Right cardiac atrium (tissue), 5 donors: ENCODE measurements around the gene B4GALT5. TPM values are rescaled to one million over a fixed set of nuclear protein-coding genes. Genes with fewer than 3 reads are reported as not detected.
A peak's percentile ranks its signal among the peaks of the same experiment; 100 is the strongest.

Source experiments
- ATAC-seq, 2 donors: fragments of 200-7000 bp; cut with Tn5 transposase; one replicate each; pipeline versions ENCODE4 v1.8.0 to v1.9.1; 2020; ENCODE audit warnings: moderate library complexity in 2 of 2, mild to moderate bottlenecking in 1 of 2
- DNase-seq, 3 donors: peaks; one replicate each; pipeline ENCODE4 v3.0.0-alpha.2; 2020
- H3K27ac ChIP-seq: one replicate; pipeline ENCODE4 v1.5.1; 2013; ENCODE audit warnings: mild to moderate bottlenecking, low read length, control low read depth, moderate library complexity
- H3K27me3 ChIP-seq: one replicate; pipeline ENCODE4 v1.6.1; 2013; ENCODE audit not compliant: control insufficient read depth, insufficient read depth
- H3K4me1 ChIP-seq: one replicate; pipeline ENCODE4 v1.6.1; 2013; ENCODE audit warnings: low read length; ENCODE audit not compliant: control insufficient read depth, insufficient read depth
- H3K4me3 ChIP-seq: one replicate; pipeline ENCODE4 v1.5.1; 2013; ENCODE audit warnings: low read length, control low read depth
- H3K9me3 ChIP-seq: one replicate; pipeline ENCODE4 v1.6.1; 2013; ENCODE audit warnings: low read length; ENCODE audit not compliant: control insufficient read depth
- WGBS: extraction: QIAGEN DNeasy Blood & Tissue Kit; methylation state at CpG from one replicate; pipeline ENCODE4 v1.1.7; 2013; 5-methylcytosine and 5-hydroxymethylcytosine counted together
- intact Hi-C, 4 donors: fragments of 100-400 bp; cut with DNase I; formaldehyde crosslinking; loops; one replicate each; pipeline versions ENCODE4 v1.11.0 to v1.14.0; 2022 to 2023
- polyA plus RNA-seq: library from polyadenylated mRNA; stranded (reverse); fragments of 200-250 nt; gene quantifications from one replicate; pipeline ENCODE4 v1.2.3, GENCODE V29; 2013
- total RNA-seq, 4 donors: library from RNA; stranded (reverse); fragmentation: NEBNext Ultra II Directional; extraction: Animal tissue kit (Norgen Biotek cat#: 25700); gene quantifications; one replicate each; pipeline ENCODE4 v1.2.1, GENCODE V29; 2021
- donor health status: healthy with polysubstance abuse.
- donor health status: DM: no; HTN: yes; CAD: no.
- donor health status: DM: no; HTN: no; CAD: no.
- donor health status: DM: no; HTN: yes; CAD: no; lungs with severe emphysema.
- donor health status: DM: yes; HTN: yes; CAD: no.

The B4GALT5 gene
- total and polyA plus RNA-seq, 5 donors = 13.8 to 33.6 (median 23.2) TPM

GRCh38 chr20:49690899-49691620, 22.6 kb downstream of the B4GALT5 start:
- peaks cover 11% of the 10 kb centered on the region for H3K4me1 ChIP-seq
- intact Hi-C loops = no loop called here
- H3K27me3 ChIP-seq = no peaks in the 10 kb centered on the region
- H3K27ac ChIP-seq = no peak overlapping the region
- ATAC-seq (peak in 1 of 2 donors; percentile 21), DNase-seq (peak in 1 of 3 donors; percentile 28)
- H3K9me3 ChIP-seq = no peaks in the 10 kb centered on the region
- no peak overlapping the region for H3K4me3 ChIP-seq
- 49% methylated on average over 9 of the region's 9 CpGs for WGBS

GRCh38 chr20:49687595-49688567, 25.8 kb downstream of the B4GALT5 start:
- intact Hi-C loops = no loop called here
- no peak overlapping the region for H3K4me3 ChIP-seq
- ATAC-seq (no peak), DNase-seq (no peak)
- peaks cover 10% of the 10 kb centered on the region for H3K4me1 ChIP-seq
- H3K27ac ChIP-seq = no peak overlapping the region
- 69% methylated on average over 4 of the region's 4 CpGs for WGBS
- H3K9me3 ChIP-seq = no peaks in the 10 kb centered on the region
- H3K27me3 ChIP-seq = no peaks in the 10 kb centered on the region

DNA sequence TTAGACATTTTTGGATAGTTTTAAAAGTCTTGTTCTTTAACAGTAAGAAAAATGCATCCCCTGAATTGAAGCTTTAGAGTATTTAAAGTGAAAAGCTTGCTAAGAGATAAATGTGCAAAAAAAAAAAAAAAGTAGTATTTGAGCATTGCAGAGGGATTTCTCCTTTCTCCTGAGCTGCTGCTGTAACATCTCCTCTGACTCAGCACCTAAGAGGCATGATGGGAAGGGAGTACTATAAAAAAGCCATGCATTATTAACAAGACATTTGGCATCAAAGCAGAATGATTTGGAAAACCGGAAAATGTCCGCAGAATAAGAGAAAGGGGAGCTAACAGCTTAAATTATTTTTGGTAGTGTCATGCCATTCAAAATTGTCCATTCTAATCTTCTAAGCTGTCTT, 27.9 kb downstream of the B4GALT5 start:
- ATAC-seq = peak; percentile 30 to 51
- Histone ChIP-seq H3K4me3 (no peak overlapping the region), H3K27me3 (no peaks in the 10 kb centered on the region), H3K4me1 (peaks cover 10% of the 10 kb centered on the region), H3K27ac (no peak overlapping the region), H3K9me3 (no peaks in the 10 kb centered on the region)
- intact Hi-C loops = no loop called here
- WGBS = 10% methylated on average over 2 of the region's 2 CpGs
- no peak for DNase-seq

DNA sequence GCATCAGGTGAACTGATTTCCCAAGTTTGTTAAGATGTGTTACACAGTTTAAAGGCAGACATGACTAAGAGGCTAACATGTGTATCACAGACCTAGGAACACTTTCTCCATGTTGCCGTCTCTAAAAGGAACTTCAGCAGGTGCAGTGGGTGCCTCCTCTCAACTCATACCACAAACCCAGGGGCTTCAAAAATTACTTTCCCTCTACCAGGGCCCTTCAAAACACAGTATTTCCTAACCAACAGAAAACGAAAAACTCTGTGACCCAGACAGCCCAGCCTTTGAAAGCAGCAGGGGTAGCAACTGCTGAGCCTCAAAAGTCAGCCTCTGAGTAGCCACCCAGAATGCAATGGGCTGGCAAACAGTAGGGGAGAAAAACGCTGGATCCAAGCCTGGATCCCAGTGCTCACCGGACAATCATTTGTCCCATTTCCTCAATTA, 28.5 kb downstream of the B4GALT5 start:
- H3K4me1 ChIP-seq = peaks cover 10% of the 10 kb centered on the region

DNA sequence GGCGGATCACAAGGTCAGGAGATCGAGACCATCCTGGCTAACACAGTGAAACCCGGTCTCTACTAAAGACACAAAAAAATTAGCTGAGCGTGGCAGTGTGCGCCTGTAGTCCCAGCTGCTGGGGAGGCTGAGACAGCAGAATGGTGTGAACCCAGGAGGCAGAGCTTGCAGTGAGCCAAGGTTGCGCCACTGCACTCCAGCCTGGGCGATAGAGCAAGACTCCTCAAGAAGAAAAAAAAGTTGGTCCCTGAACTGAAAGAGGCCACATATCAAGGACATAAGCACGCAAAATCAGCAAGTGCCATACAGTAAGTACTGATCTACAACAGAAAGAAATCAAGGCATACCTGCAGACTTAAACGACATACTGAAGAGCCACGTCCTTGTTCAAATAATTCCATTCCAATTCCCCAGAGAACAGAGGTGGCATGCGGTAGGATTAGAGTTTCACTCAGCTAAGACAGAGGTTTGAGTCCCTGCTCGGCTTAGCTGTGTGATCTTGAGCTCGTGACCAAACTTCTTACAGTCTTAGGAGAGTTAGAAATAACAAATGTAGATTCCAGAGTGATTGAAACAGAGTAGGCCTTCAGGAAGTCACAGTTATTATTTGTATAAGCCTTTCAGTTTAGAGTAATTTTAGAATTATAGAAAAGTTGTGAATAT, 29.2 kb downstream of the B4GALT5 start:
- H3K4me1 ChIP-seq = peaks cover 8% of the 10 kb centered on the region
- no peak overlapping the region for H3K4me3 ChIP-seq
- no peaks in the 10 kb centered on the region for H3K9me3 ChIP-seq
- H3K27ac ChIP-seq = no peak overlapping the region
- 85% methylated on average over 13 of the region's 13 CpGs for WGBS
- ATAC-seq (no peak), DNase-seq (no peak)
- intact Hi-C loops = no loop called here
- H3K27me3 ChIP-seq = no peaks in the 10 kb centered on the region

More for the DNA sequence above, 28.5 kb downstream of the B4GALT5 start:
- DNase-seq (no peak), ATAC-seq (peak; percentile 57 to 69)
- intact Hi-C loops = no loop called here
- WGBS = 27% methylated on average over 4 of the region's 4 CpGs
- no peak overlapping the region for H3K27ac ChIP-seq
- no peaks in the 10 kb centered on the region for H3K27me3 ChIP-seq
- no peak overlapping the region for H3K4me3 ChIP-seq
- H3K9me3 ChIP-seq = no peaks in the 10 kb centered on the region

DNA sequence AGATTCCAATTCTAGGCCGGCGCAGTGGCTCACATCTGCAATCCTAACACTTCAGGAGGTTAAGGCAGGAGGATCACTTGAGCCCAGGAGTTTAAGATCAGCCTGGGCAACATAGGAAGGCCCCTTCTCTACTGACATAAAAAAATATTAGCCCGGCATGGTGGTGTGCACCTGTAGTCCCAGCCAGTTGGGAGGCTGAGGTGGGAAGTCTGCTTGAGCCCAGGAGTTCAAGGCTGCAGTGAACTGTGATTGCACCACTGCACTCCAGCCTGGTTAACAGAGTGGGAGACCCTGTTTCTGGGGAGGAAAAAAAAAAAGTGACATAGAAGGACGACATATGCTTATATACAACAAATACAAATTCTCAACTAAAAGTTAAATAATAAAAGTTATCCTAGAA, 30.9 kb downstream of the B4GALT5 start:
- Histone ChIP-seq H3K9me3 (no peaks in the 10 kb centered on the region), H3K27me3 (no peaks in the 10 kb centered on the region), H3K4me1 (peaks cover 14% of the 10 kb centered on the region), H3K4me3 (no peak overlapping the region), H3K27ac (no peak overlapping the region)
- intact Hi-C loops = no loop called here
- ATAC-seq = no peak
- WGBS = 97% methylated on average over 4 of the region's 4 CpGs
- no peak for DNase-seq

- ATAC-seq (no peak), DNase-seq (no peak)
- Histone ChIP-seq H3K27me3 (no peaks in the 10 kb centered on the region), H3K4me3 (no peak overlapping the region), H3K9me3 (no peaks in the 10 kb centered on the region), H3K27ac (no peak overlapping the region), H3K4me1 (peaks cover 15% of the 10 kb centered on the region)
- intact Hi-C loops = no loop called here
- 81% methylated on average over 8 of the region's 8 CpGs for WGBS
These were observed 31.4 kb downstream of the B4GALT5 start for GRCh38 chr20:49682278-49682677.

- H3K4me1 ChIP-seq = peaks cover 18% of the 10 kb centered on the region
- 94% methylated on average over 3 of the region's 3 CpGs for WGBS
- no peak overlapping the region for H3K27ac ChIP-seq
- H3K27me3 ChIP-seq = no peaks in the 10 kb centered on the region
- no peaks in the 10 kb centered on the region for H3K9me3 ChIP-seq
- intact Hi-C loops = no loop called here
- H3K4me3 ChIP-seq = no peak overlapping the region
- no peak for DNase-seq
- ATAC-seq = no peak
These were observed 31.8 kb downstream of the B4GALT5 start for GRCh38 chr20:49681850-49682216.

DNA sequence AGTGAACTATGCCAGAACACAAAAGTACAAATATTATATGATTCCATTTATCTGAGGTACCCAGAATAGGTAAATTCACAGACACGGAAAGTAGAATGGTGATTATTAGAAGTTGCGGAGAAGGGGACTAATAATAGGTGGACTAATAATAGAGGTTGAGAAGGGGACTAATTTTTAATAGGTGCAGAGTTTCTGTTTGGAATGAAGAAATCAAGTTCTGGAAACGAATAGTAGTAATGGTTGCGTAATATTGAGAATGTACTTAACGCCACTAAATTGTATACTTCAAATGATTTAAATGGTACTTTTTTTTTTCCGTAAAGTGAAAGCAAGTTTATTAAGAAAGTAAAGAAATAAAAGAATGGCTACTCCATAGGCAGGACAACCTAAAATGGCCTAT, 33.2 kb downstream of the B4GALT5 start:
- no peak for DNase-seq
- H3K27me3 ChIP-seq = no peaks in the 10 kb centered on the region
- H3K27ac ChIP-seq = no peak overlapping the region
- peaks cover 22% of the 10 kb centered on the region for H3K4me1 ChIP-seq
- ATAC-seq = no peak
- intact Hi-C loops = no loop called here
- no peak overlapping the region for H3K4me3 ChIP-seq
- 63% methylated on average over 6 of the region's 6 CpGs for WGBS
- no peaks in the 10 kb centered on the region for H3K9me3 ChIP-seq

GRCh38 chr20:49679634-49680033, 34.0 kb downstream of the B4GALT5 start:
- no peaks in the 10 kb centered on the region for H3K27me3 ChIP-seq
- no peak for DNase-seq
- H3K4me3 ChIP-seq = no peak overlapping the region
- H3K9me3 ChIP-seq = no peaks in the 10 kb centered on the region
- peaks cover 23% of the 10 kb centered on the region for H3K4me1 ChIP-seq
- intact Hi-C loops = no loop called here
- no peak for ATAC-seq
- WGBS = 89% methylated on average over 1 of the region's 1 CpG
- no peak overlapping the region for H3K27ac ChIP-seq
